ENCODE results near the gene ZCCHC24.
A peak's percentile ranks its signal among the peaks of the same experiment; 100 is the strongest.

Gene ZCCHC24

DNA sequence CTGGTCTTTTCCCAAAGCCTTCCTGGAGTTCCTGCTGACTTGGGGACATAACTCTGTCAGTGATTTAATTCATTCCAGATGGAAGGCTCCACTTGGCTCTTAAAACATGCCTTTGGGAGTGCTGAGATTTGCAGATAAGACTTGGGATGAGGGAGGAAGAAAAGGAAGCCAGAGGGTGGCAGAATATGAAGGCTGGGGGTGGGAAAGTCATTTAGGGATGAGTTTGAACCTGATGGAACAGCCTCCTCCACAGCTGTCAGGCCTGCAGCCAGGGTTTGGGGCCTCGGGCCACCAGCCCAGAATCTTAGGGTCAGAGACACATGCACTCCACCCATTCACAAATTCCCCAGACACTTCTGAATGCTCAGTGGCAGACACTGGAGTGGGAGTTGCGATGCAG is 38.5 kb upstream of the ZCCHC24 start:
- TF ChIP-seq, protein P1, sequence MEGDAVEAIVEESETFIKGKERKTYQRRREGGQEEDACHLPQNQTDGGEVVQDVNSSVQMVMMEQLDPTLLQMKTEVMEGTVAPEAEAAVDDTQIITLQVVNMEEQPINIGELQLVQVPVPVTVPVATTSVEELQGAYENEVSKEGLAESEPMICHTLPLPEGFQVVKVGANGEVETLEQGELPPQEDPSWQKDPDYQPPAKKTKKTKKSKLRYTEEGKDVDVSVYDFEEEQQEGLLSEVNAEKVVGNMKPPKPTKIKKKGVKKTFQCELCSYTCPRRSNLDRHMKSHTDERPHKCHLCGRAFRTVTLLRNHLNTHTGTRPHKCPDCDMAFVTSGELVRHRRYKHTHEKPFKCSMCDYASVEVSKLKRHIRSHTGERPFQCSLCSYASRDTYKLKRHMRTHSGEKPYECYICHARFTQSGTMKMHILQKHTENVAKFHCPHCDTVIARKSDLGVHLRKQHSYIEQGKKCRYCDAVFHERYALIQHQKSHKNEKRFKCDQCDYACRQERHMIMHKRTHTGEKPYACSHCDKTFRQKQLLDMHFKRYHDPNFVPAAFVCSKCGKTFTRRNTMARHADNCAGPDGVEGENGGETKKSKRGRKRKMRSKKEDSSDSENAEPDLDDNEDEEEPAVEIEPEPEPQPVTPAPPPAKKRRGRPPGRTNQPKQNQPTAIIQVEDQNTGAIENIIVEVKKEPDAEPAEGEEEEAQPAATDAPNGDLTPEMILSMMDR (IDR thresholded peaks at IDR 0.05) = no peak
- H3K27me3 ChIP-seq = no peaks in the 10 kb centered on the region
- H3K9me3 ChIP-seq = no peaks in the 10 kb centered on the region
- no peaks in the 10 kb centered on the region for H3K36me3 ChIP-seq
- peaks cover 0 to 30% (median 20%) of the 10 kb centered on the region in 4 donors for H3K4me1 ChIP-seq
- intact Hi-C loops (cut with DNase I; ENCODE audit: low total_unique reads) = no loop called here
- DNase-seq = peak; percentile 48 to 77
- no peak overlapping the region for H3K4me3 ChIP-seq
- peak overlapping the region; percentile 26 to 42 for H3K27ac ChIP-seq

DNA sequence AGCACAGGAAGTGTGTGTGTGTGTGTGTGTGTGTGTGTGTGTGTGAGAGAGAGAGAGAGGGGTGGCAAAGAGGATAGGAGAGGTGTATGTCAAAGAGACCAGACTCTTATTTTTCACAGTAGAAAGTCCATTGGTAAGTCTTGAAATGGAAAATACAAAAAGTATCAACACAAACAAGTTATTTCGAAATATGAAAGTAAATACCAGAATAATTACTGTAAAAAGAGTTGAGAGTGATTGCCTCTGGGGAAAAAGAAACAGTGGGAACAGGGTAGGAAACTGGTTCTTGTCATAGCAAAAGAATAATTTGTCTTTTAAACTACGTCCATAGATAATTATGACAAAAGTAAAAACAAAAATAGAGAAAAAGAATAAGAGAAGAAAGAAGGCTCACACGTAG is 37.9 kb upstream of the ZCCHC24 start:
- H3K4me3 ChIP-seq = no peak overlapping the region
- no peaks in the 10 kb centered on the region for H3K9me3 ChIP-seq
- peak overlapping the region; percentile 26 to 42 for H3K27ac ChIP-seq
- intact Hi-C loops (cut with DNase I; ENCODE audit: low total_unique reads) = no loop called here
- no peaks in the 10 kb centered on the region for H3K27me3 ChIP-seq
- peaks cover 0 to 24% (median 14%) of the 10 kb centered on the region in 4 donors for H3K4me1 ChIP-seq
- DNase-seq = no peak
- H3K36me3 ChIP-seq = no peaks in the 10 kb centered on the region
- TF ChIP-seq, protein P1 (IDR thresholded peaks at IDR 0.05) = no peak

DNA sequence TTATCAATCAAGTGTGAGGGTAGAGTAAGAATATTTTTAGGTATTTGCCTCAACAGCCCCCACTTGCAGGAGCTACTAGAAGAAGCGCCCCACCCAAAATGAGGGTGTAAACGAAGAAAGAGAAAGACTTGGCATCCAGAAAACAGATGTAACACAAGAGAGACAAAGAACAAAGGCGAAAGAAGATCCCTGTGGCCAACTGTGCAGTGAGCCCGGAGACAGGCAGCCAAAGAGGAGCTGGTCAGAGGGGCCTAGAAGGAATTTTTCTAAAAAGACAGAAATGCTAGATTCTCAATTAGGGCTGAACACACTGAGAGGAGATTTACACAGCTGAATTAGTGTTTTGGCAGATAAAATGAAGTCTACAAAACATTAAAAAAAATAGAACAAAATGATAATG is 37.3 kb upstream of the ZCCHC24 start:
- Histone ChIP-seq H3K36me3 (no peaks in the 10 kb centered on the region), H3K9me3 (no peaks in the 10 kb centered on the region), H3K4me3 (no peak overlapping the region), H3K27ac (peak overlapping the region in 1 of 2 donors; percentile 26), H3K27me3 (no peaks in the 10 kb centered on the region), H3K4me1 (peaks cover 0 to 18% (median 9%) of the 10 kb centered on the region in 4 donors)
- TF ChIP-seq, protein P1 (IDR thresholded peaks at IDR 0.05) = no peak
- intact Hi-C loops (cut with DNase I; ENCODE audit: low total_unique reads) = no loop called here
- DNase-seq = peak in 1 of 2 donors; percentile 13

DNA sequence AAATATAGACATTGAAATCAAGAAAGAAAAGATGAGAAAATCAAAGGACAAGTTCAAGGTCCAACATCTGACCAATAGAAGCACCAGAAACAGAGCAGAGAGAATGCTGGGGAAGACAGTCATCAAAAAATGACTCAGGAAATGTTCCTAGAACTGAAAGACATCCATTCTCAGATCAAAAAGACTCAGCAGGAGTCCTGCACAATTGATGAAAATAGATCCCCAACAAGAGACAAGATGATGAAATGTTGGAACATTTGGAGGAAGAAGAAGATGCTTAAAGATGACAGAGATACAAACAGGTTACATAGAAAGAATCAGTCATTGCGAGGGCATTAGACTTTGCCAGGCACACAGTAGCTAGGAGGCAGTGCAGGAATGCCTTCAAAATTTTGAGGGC is 36.9 kb upstream of the ZCCHC24 start:
- Histone ChIP-seq H3K4me3 (no peak overlapping the region), H3K27ac (no peak overlapping the region), H3K36me3 (no peaks in the 10 kb centered on the region), H3K9me3 (no peaks in the 10 kb centered on the region), H3K4me1 (peaks cover 0 to 14% (median 6%) of the 10 kb centered on the region in 4 donors), H3K27me3 (no peaks in the 10 kb centered on the region)
- TF ChIP-seq, protein P1 (IDR thresholded peaks at IDR 0.05) = no peak
- DNase-seq = no peak
- intact Hi-C loops (cut with DNase I; ENCODE audit: low total_unique reads) = no loop called here

DNA sequence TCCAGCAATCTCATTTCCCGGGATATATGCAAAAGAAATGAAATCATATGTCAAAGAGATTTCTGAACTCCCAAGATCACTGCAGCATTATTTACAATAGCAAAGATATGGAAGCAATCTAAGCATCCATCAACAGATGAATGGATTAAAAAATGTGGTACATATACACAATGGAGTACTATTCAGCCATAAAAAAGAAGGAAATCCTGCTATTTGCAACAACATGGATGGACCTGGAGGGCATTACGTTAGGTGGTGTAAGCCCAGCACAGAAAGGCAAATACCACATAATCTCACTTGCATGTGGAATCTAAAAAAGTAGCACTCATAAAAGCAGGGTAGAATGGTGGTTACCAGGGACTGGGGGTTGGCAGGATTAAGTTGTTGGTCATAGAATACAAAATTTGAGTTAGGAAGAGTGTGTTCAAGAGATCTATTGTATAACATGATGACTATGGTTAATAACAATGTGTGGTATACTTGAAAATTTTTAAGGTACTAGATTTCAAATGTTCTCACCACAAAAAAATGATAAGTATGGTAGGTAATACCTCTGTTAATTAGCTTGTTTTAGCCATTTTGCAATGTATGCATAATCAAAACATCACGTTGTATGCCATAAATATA is 34.0 kb upstream of the ZCCHC24 start:
- Histone ChIP-seq H3K27me3 (no peaks in the 10 kb centered on the region), H3K9me3 (no peaks in the 10 kb centered on the region)
- intact Hi-C loops (cut with DNase I; ENCODE audit: low total_unique reads) = no loop called here

More for the DNA sequence above, 34.0 kb upstream of the ZCCHC24 start:
- peaks cover 0 to 12% (median 6%) of the 10 kb centered on the region in 4 donors for H3K4me1 ChIP-seq
- no peak overlapping the region for H3K27ac ChIP-seq
- TF ChIP-seq, protein P1 (IDR thresholded peaks at IDR 0.05) = no peak
- H3K36me3 ChIP-seq = no peaks in the 10 kb centered on the region
- H3K4me3 ChIP-seq = no peak overlapping the region
- DNase-seq = no peak
